Measurements from ENCODE around the gene MS4A2. TPM values are rescaled to one million over a fixed set of nuclear protein-coding genes. Genes with fewer than 3 reads are reported as not detected.
"Not testable (repeated sequence)": the region's sequence is repeated elsewhere in the genome, so short reads cannot be mapped to it uniquely, and the experiment has no call there.

MS4A2 gene
- total and polyA plus RNA-seq, 2 experiments from 2014 or later, result not detected

GRCh38 chr11:60059521-60060240, 28.8 kb upstream of the MS4A2 start:
- no peak for TF ChIP-seq CTCF (IDR thresholded peaks at IDR 0.05; ENCODE audit: low read depth, low read length)
- Histone ChIP-seq H3K9me3 (ENCODE audit: low read depth) (no peaks in the 10 kb centered on the region), H3K4me3 (no peak overlapping the region), H3K27me3 (no peaks in the 10 kb centered on the region), H3K36me3 (no peaks in the 10 kb centered on the region), H3K27ac (no peak overlapping the region), H3K4me1 (ENCODE audit: low read depth) (no peaks in the 10 kb centered on the region)
- no peak for DNase-seq (ENCODE audit: low read depth in 1 of 2, low spot score in 1 of 2)

- TF ChIP-seq CTCF (IDR thresholded peaks at IDR 0.05; ENCODE audit: low read depth, low read length), result no peak
- no peak for DNase-seq (ENCODE audit: low read depth in 1 of 2, low spot score in 1 of 2)
Observed at GRCh38 chr11:60064111-60064510, 24.4 kb upstream of the MS4A2 start.

GRCh38 chr11:60065801-60066200, 22.7 kb upstream of the MS4A2 start:
- H3K27ac ChIP-seq, result no peak overlapping the region
- no peak overlapping the region for H3K4me3 ChIP-seq
- H3K36me3 ChIP-seq, result no peaks in the 10 kb centered on the region
- H3K9me3 ChIP-seq (ENCODE audit: low read depth), result no peaks in the 10 kb centered on the region
- DNase-seq (ENCODE audit: low read depth in 1 of 2, low spot score in 1 of 2), result no peak
- H3K4me1 ChIP-seq (ENCODE audit: low read depth), result no peaks in the 10 kb centered on the region
- no peaks in the 10 kb centered on the region for H3K27me3 ChIP-seq
- TF ChIP-seq CTCF (IDR thresholded peaks at IDR 0.05; ENCODE audit: low read depth, low read length), result no peak

More at GRCh38 chr11:60064111-60064510, 24.4 kb upstream of the MS4A2 start:
- H3K36me3 ChIP-seq, result no peaks in the 10 kb centered on the region
- H3K27me3 ChIP-seq, result no peaks in the 10 kb centered on the region
- no peak overlapping the region for H3K27ac ChIP-seq
- H3K9me3 ChIP-seq (ENCODE audit: low read depth), result no peaks in the 10 kb centered on the region
- no peaks in the 10 kb centered on the region for H3K4me1 ChIP-seq (ENCODE audit: low read depth)
- no peak overlapping the region for H3K4me3 ChIP-seq

GRCh38 chr11:60069450-60069849, 19.0 kb upstream of the MS4A2 start:
- DNase-seq (ENCODE audit: low read depth in 1 of 2, low spot score in 1 of 2), result no peak
- H3K4me3 ChIP-seq, result no peak overlapping the region
- H3K27ac ChIP-seq, result no peak overlapping the region
- H3K9me3 ChIP-seq (ENCODE audit: low read depth), result no peaks in the 10 kb centered on the region
- H3K4me1 ChIP-seq (ENCODE audit: low read depth), result no peaks in the 10 kb centered on the region
- no peaks in the 10 kb centered on the region for H3K36me3 ChIP-seq
- TF ChIP-seq CTCF (IDR thresholded peaks at IDR 0.05; ENCODE audit: low read depth, low read length), result no peak
- H3K27me3 ChIP-seq, result no peaks in the 10 kb centered on the region

GRCh38 chr11:60071644-60072043, 16.8 kb upstream of the MS4A2 start:
- not testable (repeated sequence) for H3K27me3 ChIP-seq; DNase-seq (ENCODE audit: low read depth in 1 of 2, low spot score in 1 of 2); H3K9me3 ChIP-seq (ENCODE audit: low read depth); H3K4me3 ChIP-seq; H3K4me1 ChIP-seq (ENCODE audit: low read depth); H3K27ac ChIP-seq; H3K36me3 ChIP-seq

- DNase-seq (ENCODE audit: low read depth in 1 of 2, low spot score in 1 of 2), result no peak
- Histone ChIP-seq H3K27ac (no peak overlapping the region), H3K9me3 (ENCODE audit: low read depth) (no peaks in the 10 kb centered on the region), H3K4me1 (ENCODE audit: low read depth) (no peaks in the 10 kb centered on the region), H3K36me3 (no peaks in the 10 kb centered on the region), H3K4me3 (no peak overlapping the region), H3K27me3 (no peaks in the 10 kb centered on the region)
- no peak for TF ChIP-seq CTCF (IDR thresholded peaks at IDR 0.05; ENCODE audit: low read depth, low read length)
Observed at GRCh38 chr11:60077216-60077817, 11.1 kb upstream of the MS4A2 start.
